Stimulated activated CD4-positive, alpha-beta T cell treated with anti-CD3 and anti-CD28 coated beads, Interleukin-4, amount 100 ng/mL, for 48 hours (primary cell): ENCODE measurements around the gene TRIM28.

Experiments
- DNase-seq, 2 donors: peaks; one replicate each; pipeline ENCODE4 v3.0.0-alpha.2; 2020; ENCODE audit warnings: low read depth in 2 of 2

TRIM28 gene

GRCh38 chr19:58548859-58549663 lies 5.2 kb downstream of the TRIM28 start:
- DNase-seq = no peak

- no peak for DNase-seq
Observed at GRCh38 chr19:58549664-58550361, 5.9 kb downstream of the TRIM28 start.

GRCh38 chr19:58550362-58551122 lies 6.7 kb downstream of the TRIM28 start:
- DNase-seq = no peak

GRCh38 chr19:58551123-58551497 lies 7.2 kb downstream of the TRIM28 start:
- no peak for DNase-seq

GRCh38 chr19:58551577-58552471 lies 8.0 kb downstream of the TRIM28 start:
- no peak for DNase-seq

GRCh38 chr19:58552655-58553054 lies 8.8 kb downstream of the TRIM28 start:
- no peak for DNase-seq

GRCh38 chr19:58553799-58554493 lies 10.1 kb downstream of the TRIM28 start:
- no peak for DNase-seq

GRCh38 chr19:58554494-58555368 lies 10.9 kb downstream of the TRIM28 start, which contains the start of gene CHMP2A:
Gene CHMP2A (minus strand): TSS chr19:58555105. CDS start chr19:58554212, 893 bp downstream.
- DNase-seq = peak; percentile 98 to 99

GRCh38 chr19:58555369-58555885 lies 11.6 kb downstream of the TRIM28 start:
- DNase-seq = no peak

GRCh38 chr19:58555920-58556621 lies 12.2 kb downstream of the TRIM28 start:
- no peak for DNase-seq

GRCh38 chr19:58556622-58557220 lies 12.9 kb downstream of the TRIM28 start:
- DNase-seq = no peak

- DNase-seq = no peak
Observed at GRCh38 chr19:58557221-58558065, 13.6 kb downstream of the TRIM28 start.

GRCh38 chr19:58558066-58558622 lies 14.3 kb downstream of the TRIM28 start, which contains the start of gene UBE2M:
Gene UBE2M (minus strand): TSS chr19:58558611. CDS start chr19:58558381, 230 bp downstream.
- peak in 1 of 2 donors; percentile 51 for DNase-seq

GRCh38 chr19:58558623-58559274 lies 14.9 kb downstream of the TRIM28 start:
- peak; percentile 99 to 100 for DNase-seq

- DNase-seq = peak; percentile 65 to 82
Observed at GRCh38 chr19:58559275-58560006, 15.6 kb downstream of the TRIM28 start.
